Mucosa of descending colon (tissue), 3 donors: Measurements from ENCODE around the gene LMO7. TPM values are rescaled to one million over a fixed set of nuclear protein-coding genes. Genes with fewer than 3 reads are reported as not detected.

Experiments
- ATAC-seq: fragments of 200-7000 bp; cut with Tn5 transposase; one replicate; pipeline ENCODE4 v1.9.1; 2020; ENCODE audit warnings: mild to moderate bottlenecking, moderate library complexity
- DNase-seq, 3 donors: peaks; one replicate each; pipeline ENCODE4 v3.0.0-alpha.2; 2020
- H3K36me3 ChIP-seq: fragments of 200-600 bp; one replicate; pipeline ENCODE4 v1.8.0; 2021; ENCODE audit warnings: low read depth, mild to moderate bottlenecking
- H3K4me1 ChIP-seq: fragments of 200-600 bp; one replicate; pipeline ENCODE4 v1.8.0; 2021; ENCODE audit warnings: low read depth, mild to moderate bottlenecking
- H3K4me3 ChIP-seq: fragments of 200-600 bp; one replicate; pipeline ENCODE4 v1.8.0; 2021; ENCODE audit warnings: mild to moderate bottlenecking
- H3K9me3 ChIP-seq: fragments of 200-600 bp; one replicate; pipeline ENCODE4 v1.8.0; 2021; ENCODE audit warnings: mild to moderate bottlenecking
- intact Hi-C, 2 donors: fragments of 100-400 bp; cut with DNase I in 1 of 2; cut with micrococcal nuclease in 1 of 2; formaldehyde crosslinking; loops; one replicate each; pipeline versions ENCODE4 v1.11.0 to v1.11.1; 2022; cut with DNase I, micrococcal nuclease
- total RNA-seq, 3 donors: library from RNA; stranded (reverse); fragmentation: NEBNext Ultra II Directional in 2 of 3; extraction: Animal tissue kit (Norgen Biotek cat#: 25700) in 2 of 3; gene quantifications; one replicate each; pipeline versions ENCODE4 v1.2.1 to v1.2.4, GENCODE V29; 2021 to 2023
- TF ChIP-seq, protein P1 (sequence below): fragments of 200-600 bp; IDR thresholded peaks from one replicate; pipeline ENCODE4 v1.8.0; 2022; ENCODE audit warnings: antibody characterized with exemption, mild to moderate bottlenecking
- donor health status: DM: no; HTN: no; CAD: no; lungs with moderate emphysema.
- donor health status: DM: no; HTN: no; CAD: no.
- donor health status: DM: no; HTN: yes; CAD: no.

The LMO7 gene
- total RNA-seq, 3 donors from 2014 or later: 127 to 243 (median 212) TPM

DNA sequence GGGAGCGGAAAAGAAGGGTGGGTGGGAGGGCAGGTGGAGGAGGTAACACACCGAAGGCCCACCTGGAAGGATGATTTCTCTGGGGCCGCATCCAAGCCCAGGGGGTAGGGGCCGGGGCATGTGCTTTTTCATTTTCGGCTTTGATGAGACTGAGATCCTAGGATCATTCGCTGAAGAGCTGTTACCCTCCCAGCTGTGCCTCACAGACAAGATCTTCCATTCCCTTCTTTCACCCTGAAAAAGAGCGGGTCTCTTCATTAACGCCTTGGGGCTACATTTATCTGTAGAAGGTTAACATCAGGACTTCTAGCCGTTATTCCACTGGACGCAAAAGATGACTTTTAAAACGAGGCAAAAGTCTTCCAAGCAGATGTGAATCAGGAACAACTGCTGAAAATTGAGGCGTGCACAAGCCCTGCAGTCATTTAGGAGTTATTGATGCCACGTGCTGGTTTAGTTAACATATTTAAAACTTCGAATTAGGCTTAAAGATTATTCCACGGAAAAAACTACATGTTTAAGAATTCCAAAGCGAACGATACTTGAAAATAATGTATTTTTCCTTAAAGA is 1.1 kb downstream of the LMO7 start:
- DNase-seq (no peak), ATAC-seq (no peak)
- intact Hi-C loops: no loop called here
- TF ChIP-seq, protein P1, sequence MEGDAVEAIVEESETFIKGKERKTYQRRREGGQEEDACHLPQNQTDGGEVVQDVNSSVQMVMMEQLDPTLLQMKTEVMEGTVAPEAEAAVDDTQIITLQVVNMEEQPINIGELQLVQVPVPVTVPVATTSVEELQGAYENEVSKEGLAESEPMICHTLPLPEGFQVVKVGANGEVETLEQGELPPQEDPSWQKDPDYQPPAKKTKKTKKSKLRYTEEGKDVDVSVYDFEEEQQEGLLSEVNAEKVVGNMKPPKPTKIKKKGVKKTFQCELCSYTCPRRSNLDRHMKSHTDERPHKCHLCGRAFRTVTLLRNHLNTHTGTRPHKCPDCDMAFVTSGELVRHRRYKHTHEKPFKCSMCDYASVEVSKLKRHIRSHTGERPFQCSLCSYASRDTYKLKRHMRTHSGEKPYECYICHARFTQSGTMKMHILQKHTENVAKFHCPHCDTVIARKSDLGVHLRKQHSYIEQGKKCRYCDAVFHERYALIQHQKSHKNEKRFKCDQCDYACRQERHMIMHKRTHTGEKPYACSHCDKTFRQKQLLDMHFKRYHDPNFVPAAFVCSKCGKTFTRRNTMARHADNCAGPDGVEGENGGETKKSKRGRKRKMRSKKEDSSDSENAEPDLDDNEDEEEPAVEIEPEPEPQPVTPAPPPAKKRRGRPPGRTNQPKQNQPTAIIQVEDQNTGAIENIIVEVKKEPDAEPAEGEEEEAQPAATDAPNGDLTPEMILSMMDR: no peak
- H3K36me3 ChIP-seq: no peaks in the 10 kb centered on the region
- peaks cover 8% of the 10 kb centered on the region for H3K4me1 ChIP-seq
- H3K4me3 ChIP-seq: no peak overlapping the region
- no peaks in the 10 kb centered on the region for H3K9me3 ChIP-seq

DNA sequence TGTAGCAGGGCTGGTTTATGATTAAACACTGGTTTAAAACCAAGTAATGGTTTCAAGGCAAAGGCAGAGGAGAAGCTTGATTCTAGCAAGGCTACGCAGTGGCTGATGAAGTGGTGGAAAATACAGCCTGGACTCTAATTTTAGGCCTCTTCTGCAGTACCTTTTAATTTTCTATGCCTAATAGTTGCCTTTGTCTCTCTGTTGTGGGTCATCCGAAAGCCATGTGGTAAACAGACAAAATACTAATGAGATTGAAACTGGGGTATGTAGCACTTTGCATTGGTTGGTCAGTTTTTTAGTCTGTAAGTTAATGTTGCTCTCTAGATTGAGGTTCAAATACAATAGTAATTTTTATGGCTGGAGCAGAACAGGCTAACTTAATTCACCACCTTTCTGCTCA is 3.3 kb downstream of the LMO7 start:
- Histone ChIP-seq H3K9me3 (no peaks in the 10 kb centered on the region), H3K4me3 (no peak overlapping the region), H3K4me1 (peaks cover 8% of the 10 kb centered on the region), H3K36me3 (no peaks in the 10 kb centered on the region)
- ATAC-seq: no peak
- intact Hi-C loops: no loop called here
- TF ChIP-seq, protein P1: no peak
- DNase-seq: no peak

DNA sequence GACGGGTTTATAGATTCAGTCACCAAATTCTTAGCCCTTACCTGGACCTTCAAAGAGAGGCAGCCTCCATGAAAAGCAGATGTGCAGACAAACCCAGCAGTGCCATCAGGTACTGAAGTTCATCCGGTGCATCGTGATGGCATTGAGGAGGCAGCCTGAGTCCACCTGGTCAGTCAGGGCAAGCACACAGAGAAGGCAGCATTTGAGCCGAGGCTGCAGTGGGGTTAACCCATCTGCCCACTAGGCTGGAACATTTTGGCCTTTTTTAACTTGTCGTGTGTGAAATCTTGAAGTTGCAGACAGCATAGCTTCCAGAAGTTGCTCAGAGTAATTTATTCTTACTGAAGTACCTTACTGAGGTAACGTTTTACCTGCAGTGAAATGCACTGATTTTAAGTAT is 4.9 kb downstream of the LMO7 start:
- no peak for DNase-seq
- TF ChIP-seq, protein P1: no peak
- no peak for ATAC-seq
- H3K4me3 ChIP-seq: no peak overlapping the region
- intact Hi-C loops: no loop called here
- peaks cover 8% of the 10 kb centered on the region for H3K4me1 ChIP-seq
- H3K9me3 ChIP-seq: no peaks in the 10 kb centered on the region
- no peaks in the 10 kb centered on the region for H3K36me3 ChIP-seq

DNA sequence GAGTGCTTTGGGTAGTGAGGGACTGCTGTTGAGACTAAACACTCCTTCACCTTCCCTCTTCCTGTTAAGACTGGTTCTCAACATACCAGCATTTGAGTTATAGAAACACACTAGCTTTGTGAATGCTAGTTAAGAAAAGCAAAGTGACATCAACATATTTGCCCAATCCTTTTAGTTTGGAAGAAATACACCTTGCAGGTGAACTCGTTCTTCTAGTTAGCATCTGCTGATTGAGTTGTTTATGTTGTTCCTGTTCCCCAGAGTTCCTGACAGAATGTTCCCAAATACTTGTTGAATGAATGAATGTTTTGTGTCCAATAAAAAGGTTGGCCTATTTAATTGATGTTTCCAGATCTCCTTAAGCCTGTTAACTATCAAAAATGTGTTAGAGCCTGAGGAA is 7.1 kb downstream of the LMO7 start:
- Histone ChIP-seq H3K4me1 (no peaks in the 10 kb centered on the region), H3K36me3 (no peaks in the 10 kb centered on the region), H3K4me3 (no peak overlapping the region), H3K9me3 (no peaks in the 10 kb centered on the region)
- intact Hi-C loops: no loop called here
- DNase-seq (no peak), ATAC-seq (no peak)
- TF ChIP-seq, protein P1: no peak

DNA sequence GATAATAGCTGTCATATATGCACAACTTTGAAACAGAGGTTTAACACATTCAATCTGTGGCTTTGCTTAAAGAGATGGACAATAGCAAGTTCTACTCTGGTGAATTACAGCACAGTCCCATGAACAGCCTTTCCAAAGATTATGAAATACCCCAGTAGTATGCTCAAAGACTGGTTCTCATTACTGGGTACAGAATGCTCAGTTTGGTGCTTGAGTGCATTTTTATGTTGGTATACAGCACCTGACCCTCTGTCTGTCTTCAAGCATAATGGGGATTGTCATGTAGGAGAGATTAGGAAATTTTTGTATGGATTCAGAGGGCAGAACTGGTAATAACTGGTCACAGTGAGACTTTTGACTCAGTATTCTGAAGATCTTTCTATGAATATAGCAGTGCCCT is 7.6 kb downstream of the LMO7 start:
- ATAC-seq: no peak

More for the DNA sequence above, 7.6 kb downstream of the LMO7 start:
- Histone ChIP-seq H3K36me3 (no peaks in the 10 kb centered on the region), H3K4me1 (no peaks in the 10 kb centered on the region), H3K9me3 (no peaks in the 10 kb centered on the region), H3K4me3 (no peak overlapping the region)
- intact Hi-C loops: no loop called here
- TF ChIP-seq, protein P1: no peak
- DNase-seq: no peak
